ENCODE results near the gene ESPNL. TPM values are rescaled to one million over a fixed set of nuclear protein-coding genes. Genes with fewer than 3 reads are reported as not detected.

ESPNL gene
- total RNA-seq, 1 experiment from 2014 or later, result 0.85 TPM

GRCh38 chr2:238075397-238075796, 24.7 kb upstream of the ESPNL start:
- Histone ChIP-seq H3K27ac (ENCODE audit: low read length) (no peak overlapping the region), H3K36me3 (ENCODE audit: control insufficient read depth, insufficient read depth, low read length) (no peaks in the 10 kb centered on the region), H3K27me3 (ENCODE audit: control insufficient read depth, insufficient read depth, low read length) (no peaks in the 10 kb centered on the region), H3K4me1 (ENCODE audit: control insufficient read depth, insufficient read depth, low read length) (no peaks in the 10 kb centered on the region), H3K4me3 (ENCODE audit: low read depth in 2 of 2, low read length in 2 of 2) (no peak overlapping the region), H3K9me3 (ENCODE audit: control insufficient read depth, insufficient read depth, low read depth, low read length) (peaks cover 16% of the 10 kb centered on the region; the same call in 1 of the 2 replicates)
- ChIA-PET CTCF (interaction anchor here (0.6 kb wide), 1 partner anchor 101 kb away, joined by 5 read pairs; no protein-coding TSS in a partner anchor), POLR2A (interaction anchor here (0.6 kb wide), 1 partner anchor 14 kb away, joined by 5 read pairs; no protein-coding TSS in a partner anchor)
- BruUV-seq (replicated peaks), result no TSS peak
- DNase-seq (ENCODE audit: low read depth, low spot score), result no peak
- ATAC-seq, result no peak
- in situ Hi-C loops (cut with HindIII; ENCODE audit: low pct_unique_long_range_greater_than_20kb, low sequenced_read_pairs), result no loop called here
- intact Hi-C loops (cut with micrococcal nuclease; ENCODE audit: unreplicated experiment), result no loop called here
- TF ChIP-seq SIN3A (IDR thresholded peaks at IDR 0.05; ENCODE audit: borderline replicate concordance, insufficient read depth, low read depth, low read length), result no peak
- TF ChIP-seq CTCF (IDR thresholded peaks at IDR 0.05), result no peak
- no peak for TF ChIP-seq REST (IDR thresholded peaks at IDR 0.05; ENCODE audit: insufficient read depth in 1 of 2, low read depth in 2 of 2, low read length in 1 of 2)
- TF ChIP-seq TCF7L2 (IDR thresholded peaks at IDR 0.05; ENCODE audit: low read depth, low read length), result no peak
- no peak for TF ChIP-seq POLR2AphosphoS5 (IDR thresholded peaks at IDR 0.05; ENCODE audit: low read depth, low read length)

- Histone ChIP-seq H3K27ac (ENCODE audit: low read length) (no peak overlapping the region), H3K36me3 (ENCODE audit: control insufficient read depth, insufficient read depth, low read length) (no peaks in the 10 kb centered on the region), H3K4me3 (ENCODE audit: low read depth in 2 of 2, low read length in 2 of 2) (no peak overlapping the region), H3K4me1 (ENCODE audit: control insufficient read depth, insufficient read depth, low read length) (no peaks in the 10 kb centered on the region), H3K9me3 (ENCODE audit: control insufficient read depth, insufficient read depth, low read depth, low read length) (peaks cover 14% of the 10 kb centered on the region; the same call in 1 of the 2 replicates), H3K27me3 (ENCODE audit: control insufficient read depth, insufficient read depth, low read length) (no peaks in the 10 kb centered on the region)
- intact Hi-C loops (cut with micrococcal nuclease; ENCODE audit: unreplicated experiment), result no loop called here
- ATAC-seq, result no peak
- no peak for TF ChIP-seq TCF7L2 (IDR thresholded peaks at IDR 0.05; ENCODE audit: low read depth, low read length)
- no peak for DNase-seq (ENCODE audit: low read depth, low spot score)
- BruUV-seq (replicated peaks), result no TSS peak
- ChIA-PET POLR2A (interaction anchor here (0.7 kb wide), 2 partner anchors 24 to 44 kb away, joined by 3 to 4 read pairs; no protein-coding TSS in a partner anchor), CTCF (no interaction called here)
- in situ Hi-C loops (cut with HindIII; ENCODE audit: low pct_unique_long_range_greater_than_20kb, low sequenced_read_pairs), result no loop called here
Measured at GRCh38 chr2:238077292-238077691, 22.8 kb upstream of the ESPNL start.

GRCh38 chr2:238079874-238080327, 20.2 kb upstream of the ESPNL start:
- in situ Hi-C loops (cut with HindIII; ENCODE audit: low pct_unique_long_range_greater_than_20kb, low sequenced_read_pairs), result no loop called here
- no peak for DNase-seq (ENCODE audit: low read depth, low spot score)
- peaks cover 6% of the 10 kb centered on the region; the same call in 1 of the 2 replicates for H3K9me3 ChIP-seq (ENCODE audit: control insufficient read depth, insufficient read depth, low read depth, low read length)
- H3K4me1 ChIP-seq (ENCODE audit: control insufficient read depth, insufficient read depth, low read length), result no peaks in the 10 kb centered on the region
- no peak overlapping the region for H3K27ac ChIP-seq (ENCODE audit: low read length)
- no peak for ATAC-seq
- intact Hi-C loops (cut with micrococcal nuclease; ENCODE audit: unreplicated experiment), result no loop called here
- ChIA-PET CTCF (no interaction called here), POLR2A (no interaction called here)
- no peaks in the 10 kb centered on the region for H3K27me3 ChIP-seq (ENCODE audit: control insufficient read depth, insufficient read depth, low read length)
- no peak overlapping the region for H3K4me3 ChIP-seq (ENCODE audit: low read depth in 2 of 2, low read length in 2 of 2)
- BruUV-seq (replicated peaks), result no TSS peak
- no peak for TF ChIP-seq CTCF (IDR thresholded peaks at IDR 0.05)
- TF ChIP-seq POLR2AphosphoS5 (IDR thresholded peaks at IDR 0.05; ENCODE audit: low read depth, low read length), result no peak
- no peak for TF ChIP-seq SIN3A (IDR thresholded peaks at IDR 0.05; ENCODE audit: borderline replicate concordance, insufficient read depth, low read depth, low read length)
- no peak for TF ChIP-seq TCF7L2 (IDR thresholded peaks at IDR 0.05; ENCODE audit: low read depth, low read length)
- TF ChIP-seq REST (IDR thresholded peaks at IDR 0.05; ENCODE audit: insufficient read depth in 1 of 2, low read depth in 2 of 2, low read length in 1 of 2), result no peak
- no peaks in the 10 kb centered on the region for H3K36me3 ChIP-seq (ENCODE audit: control insufficient read depth, insufficient read depth, low read length)

Data from Panc1 (cell line).